GM15510 (cell line): ENCODE data around the gene FOXP1.

Experiments
- POLR2A ChIP-seq: IDR thresholded peaks from 3 replicates; pipeline ENCODE4 v1.6.1; 2011; ENCODE audit warnings: borderline replicate concordance; ENCODE audit not compliant: insufficient read length; ENCODE audit errors: extremely low read depth

FOXP1 gene

DNA sequence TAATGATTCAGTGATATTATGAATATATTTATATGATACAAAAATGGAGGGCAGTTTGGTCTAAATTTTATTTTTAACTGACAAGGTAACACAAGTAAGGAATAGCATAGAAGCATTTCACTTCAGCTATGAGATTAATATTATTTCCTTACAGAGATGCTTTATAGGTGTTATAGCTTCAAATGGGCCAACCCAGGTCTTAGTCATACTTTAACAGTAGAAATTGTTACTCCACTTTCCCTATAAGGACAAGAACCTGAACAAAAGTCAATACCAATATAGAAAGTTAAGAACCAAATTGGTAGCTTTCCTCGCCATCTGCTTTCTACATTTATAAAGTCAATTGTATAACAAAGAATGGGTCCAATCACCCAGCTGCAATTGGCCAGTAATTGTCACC lies 570.6 kb downstream of the FOXP1 start:
- no peak for TF ChIP-seq POLR2A

DNA sequence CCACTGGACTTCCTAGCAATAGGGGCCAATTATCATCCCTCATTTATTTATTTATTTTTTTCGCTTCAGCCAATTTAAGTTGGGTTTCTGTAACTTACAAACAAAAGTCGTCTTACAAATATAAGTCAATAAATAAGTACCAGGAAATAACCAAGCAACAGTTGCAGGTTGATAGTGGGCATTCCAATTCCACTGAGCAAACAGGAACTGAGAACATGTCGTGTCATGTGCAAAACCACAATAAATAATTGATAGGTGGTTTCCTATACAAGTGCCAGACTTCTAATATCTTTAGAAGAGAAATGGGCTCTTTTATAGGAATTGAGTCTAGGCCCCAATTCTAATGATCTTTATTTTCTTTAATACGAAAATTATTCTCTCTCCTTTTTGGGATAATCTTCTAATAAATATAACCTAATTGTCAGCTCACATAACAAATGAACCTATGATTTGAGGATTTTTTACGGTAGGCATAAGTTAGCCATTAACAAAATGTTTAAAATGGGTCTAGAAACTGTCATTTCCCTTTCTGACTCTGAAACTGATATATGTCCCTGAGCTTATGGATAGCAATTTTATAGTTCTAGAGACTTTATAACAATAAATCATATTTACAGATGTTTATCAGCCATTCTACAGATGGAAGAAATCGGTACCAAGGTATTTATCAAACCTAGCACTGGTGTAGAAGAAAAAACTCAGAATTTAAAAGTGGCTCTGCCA lies 571.8 kb downstream of the FOXP1 start:
- TF ChIP-seq POLR2A = no peak

DNA sequence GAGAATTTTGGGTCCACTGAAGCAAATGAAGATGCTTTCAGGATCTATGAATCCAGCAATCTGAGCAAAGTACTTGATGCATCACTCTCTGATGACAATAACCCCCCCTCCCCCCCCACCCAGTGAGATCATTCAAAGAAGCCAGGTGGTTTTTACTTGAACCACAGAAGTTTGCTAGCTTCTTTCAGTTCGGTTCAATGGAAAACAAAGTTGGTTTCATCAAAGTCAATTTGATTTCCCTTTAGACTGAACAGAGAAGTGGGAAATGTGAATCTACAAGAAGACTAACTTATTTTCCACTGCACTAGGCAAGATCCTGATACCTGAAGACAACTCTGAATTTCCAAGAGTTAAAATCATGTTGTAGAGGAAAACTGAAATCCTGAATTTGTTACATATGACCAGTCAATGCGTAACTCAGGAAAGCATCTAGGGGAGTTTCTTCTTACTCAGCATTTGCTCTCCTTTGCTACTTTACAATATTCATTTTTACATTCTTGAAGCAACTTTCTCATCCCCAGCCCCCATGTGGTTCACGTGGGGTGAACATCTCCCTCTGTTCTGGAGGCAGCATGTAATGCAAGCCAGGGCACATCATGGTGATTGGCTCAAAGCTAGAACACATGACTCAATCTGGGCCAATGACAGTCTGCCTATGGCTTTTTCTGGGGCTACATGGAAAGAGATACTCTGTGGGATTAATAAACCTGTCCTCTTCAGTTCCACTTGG lies 572.6 kb downstream of the FOXP1 start:
- TF ChIP-seq POLR2A = no peak

DNA sequence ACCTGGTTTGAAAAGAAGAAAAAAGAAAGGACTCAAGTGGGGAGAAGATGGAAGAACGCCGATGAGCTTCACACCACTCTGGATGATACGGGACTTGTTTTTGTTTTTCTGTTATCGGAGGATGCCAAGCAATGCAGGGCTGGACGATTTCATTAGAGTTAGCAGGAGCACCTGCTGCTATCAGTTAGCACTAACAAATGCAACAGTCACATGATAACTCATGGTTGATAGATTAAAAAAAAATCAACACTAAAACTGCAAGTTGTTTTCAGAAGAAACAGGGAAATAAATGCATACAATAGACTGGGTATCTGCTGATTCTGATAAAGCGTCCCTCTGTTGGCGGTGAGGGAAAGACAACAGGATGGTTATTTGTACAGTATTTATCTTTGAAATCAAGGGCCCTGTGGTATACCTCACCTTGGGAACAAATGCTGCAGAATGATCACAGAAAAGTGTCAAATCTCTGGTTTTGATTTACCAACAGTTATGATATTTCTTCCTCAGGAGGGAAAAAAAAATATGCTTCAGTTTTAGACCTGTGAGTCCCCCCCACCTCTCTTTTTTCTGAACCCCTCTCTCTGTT lies 575.1 kb downstream of the FOXP1 start:
- TF ChIP-seq POLR2A = no peak

DNA sequence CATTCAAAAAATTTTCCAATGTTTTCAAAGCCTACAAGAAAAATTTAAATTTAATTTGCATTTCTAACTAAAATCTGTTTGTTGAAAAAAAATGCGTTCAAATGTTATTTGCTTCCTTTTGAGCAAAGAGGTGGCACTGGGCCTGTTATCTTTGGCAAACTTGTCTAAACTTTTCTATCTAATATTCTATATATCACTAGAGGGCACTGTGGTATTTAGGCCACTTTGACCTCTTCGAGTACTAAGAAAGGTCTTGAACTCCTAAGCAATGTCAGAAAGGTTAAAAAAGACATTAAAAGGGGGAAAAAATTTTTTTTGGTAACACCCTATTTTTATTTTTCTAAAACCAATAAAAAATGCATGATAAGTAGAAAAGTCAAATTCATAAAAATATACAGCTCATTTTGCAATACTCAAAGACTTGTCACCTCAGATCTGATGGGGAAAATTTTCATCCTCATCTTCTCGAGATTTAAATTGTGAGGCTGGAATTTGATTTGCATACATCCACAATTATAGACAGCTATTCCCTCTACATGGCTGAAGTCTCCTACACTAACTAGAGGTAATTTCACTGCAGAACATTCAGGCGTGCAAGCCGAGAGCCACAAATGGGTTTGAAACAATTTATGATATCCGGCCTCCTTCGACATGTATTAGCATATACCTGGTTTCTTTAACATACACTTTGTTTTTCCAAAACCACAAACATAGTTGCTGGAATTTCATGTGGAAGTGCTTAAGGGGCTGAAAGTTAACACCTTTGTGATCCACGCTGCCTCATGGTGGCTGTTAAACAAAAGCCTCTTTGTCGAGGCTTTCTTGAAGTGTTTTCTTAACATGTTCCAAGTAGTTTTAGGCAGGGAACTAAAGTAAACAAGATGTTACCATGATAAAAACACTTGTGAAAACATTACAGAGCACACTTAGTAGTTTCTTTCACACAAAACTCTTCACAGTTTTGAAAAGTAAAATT lies 576.4 kb downstream of the FOXP1 start:
- TF ChIP-seq POLR2A = no peak

DNA sequence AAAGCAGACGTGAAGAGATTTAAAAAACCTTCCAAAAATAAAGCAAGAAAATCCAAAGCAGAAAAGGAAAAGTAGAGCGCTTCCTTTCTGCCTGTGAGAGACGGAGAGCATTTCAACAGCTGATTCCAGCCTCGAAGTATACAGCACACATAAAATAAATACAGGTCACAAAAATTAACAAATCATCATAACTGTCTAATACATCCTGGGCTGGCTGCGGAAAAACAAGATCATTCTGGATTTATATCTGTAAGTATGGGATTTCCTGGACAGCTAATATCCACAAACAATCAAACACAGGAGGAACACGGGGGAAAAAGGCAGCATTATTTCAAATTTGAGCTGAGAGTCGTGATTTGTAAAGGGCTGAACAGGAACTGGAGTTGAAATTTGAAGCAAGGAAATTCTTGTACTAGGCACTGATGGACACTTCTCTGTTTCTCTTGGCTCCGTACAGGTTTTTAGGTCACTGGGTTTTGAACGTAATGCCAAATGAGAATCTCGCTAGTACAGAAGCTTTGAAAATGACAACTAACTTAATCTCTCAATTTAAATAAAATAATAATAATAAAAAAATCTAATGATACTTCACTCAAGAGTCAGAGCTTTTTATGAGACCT lies 577.7 kb downstream of the FOXP1 start:
- TF ChIP-seq POLR2A = no peak

DNA sequence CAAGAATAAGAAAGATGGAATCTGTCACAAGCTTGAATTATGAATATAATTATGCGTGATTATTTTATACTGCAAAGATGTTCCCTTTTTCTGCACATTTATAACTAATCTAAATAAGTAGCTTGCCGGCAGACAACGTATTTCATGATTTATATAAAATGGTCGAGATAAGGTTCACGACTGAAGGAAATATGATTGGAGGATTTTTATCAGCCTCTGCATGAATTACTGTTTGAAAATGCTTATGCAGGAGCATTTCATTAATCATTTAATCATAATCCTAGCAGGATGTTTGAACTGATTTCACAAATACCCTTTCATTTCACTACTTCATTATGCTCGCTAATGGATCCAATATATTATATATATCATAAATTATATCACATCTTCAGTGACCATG lies 580.0 kb downstream of the FOXP1 start:
- no peak for TF ChIP-seq POLR2A

DNA sequence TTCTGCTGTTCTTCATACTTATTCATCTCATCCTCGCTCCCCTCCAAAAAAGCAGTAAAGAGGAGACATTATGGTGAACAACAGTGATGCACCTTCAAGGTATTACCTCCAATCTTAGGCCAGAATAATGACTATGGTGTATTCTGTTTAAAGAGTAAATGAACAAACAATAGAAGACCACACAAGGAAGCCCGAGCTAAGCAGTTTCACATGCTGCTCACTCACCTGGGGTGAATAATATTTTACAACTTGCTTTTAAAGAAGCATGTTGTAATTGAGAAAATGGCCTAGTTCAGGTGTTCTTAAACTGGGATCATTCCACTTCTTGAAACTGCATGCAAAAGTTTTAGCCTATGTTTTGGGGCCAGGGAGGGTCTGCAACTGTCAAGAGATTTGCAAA lies 581.2 kb downstream of the FOXP1 start:
- no peak for TF ChIP-seq POLR2A

DNA sequence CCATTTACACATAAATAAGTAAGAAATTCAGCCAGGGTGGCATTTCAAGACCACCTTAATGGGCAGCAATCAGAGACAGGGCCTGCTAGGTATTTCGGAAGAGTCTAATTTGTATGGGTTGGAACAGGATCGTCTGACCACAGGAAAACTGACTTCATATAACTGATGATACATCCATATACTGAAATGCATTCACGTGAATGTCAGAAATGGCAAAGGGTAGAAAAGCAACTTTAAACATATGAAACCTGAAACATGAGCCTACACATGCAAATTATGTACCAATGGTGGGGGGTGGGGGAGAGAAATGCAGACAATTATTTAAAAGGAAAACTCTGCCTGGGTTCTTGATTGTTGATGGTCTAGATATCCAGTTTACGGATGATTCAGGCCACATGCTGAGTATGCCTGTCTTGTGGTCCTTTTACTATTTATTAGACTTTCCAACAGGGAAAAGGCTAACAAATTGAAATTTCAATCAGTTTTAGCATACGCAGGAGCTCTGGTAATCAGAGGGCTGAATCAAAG lies 582.2 kb downstream of the FOXP1 start:
- no peak for TF ChIP-seq POLR2A

DNA sequence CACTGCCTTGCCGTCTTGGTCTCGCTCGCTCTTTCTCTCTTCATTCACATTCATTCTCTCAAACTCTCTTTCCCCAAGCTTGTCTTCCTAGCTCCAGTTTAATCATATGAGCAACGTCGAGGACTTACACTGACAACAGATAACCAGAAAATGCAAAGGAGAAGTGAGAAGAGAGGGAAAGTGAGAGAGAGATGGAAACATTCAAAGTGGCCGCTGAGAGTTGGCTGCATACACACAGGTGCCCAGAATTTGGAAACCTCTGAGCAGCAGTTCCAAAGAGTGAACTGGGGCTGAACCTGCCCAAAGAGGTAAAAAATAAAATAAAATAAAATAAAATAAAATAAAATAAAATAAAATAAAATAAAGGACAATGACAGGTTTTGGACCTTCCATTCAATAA lies 583.0 kb downstream of the FOXP1 start:
- no peak for TF ChIP-seq POLR2A

DNA sequence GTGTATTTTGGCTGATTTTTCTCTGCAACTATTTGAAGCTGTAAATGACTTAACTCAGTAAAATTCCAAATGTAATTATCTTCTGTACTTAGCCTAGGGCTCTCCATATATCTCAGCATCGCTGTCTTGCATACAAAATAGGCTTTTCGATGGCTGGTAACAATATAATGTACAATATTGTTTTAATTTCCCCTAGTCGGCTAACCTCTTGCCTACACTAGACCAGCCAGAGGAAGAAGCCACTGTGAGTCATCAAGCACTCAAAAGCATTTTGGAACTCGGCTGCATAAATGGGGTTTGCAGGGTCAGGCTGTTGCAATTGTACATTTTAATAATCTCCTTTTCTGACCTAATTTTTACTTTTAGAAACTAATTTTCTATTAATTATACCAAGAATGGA lies 583.8 kb downstream of the FOXP1 start:
- TF ChIP-seq POLR2A = no peak

DNA sequence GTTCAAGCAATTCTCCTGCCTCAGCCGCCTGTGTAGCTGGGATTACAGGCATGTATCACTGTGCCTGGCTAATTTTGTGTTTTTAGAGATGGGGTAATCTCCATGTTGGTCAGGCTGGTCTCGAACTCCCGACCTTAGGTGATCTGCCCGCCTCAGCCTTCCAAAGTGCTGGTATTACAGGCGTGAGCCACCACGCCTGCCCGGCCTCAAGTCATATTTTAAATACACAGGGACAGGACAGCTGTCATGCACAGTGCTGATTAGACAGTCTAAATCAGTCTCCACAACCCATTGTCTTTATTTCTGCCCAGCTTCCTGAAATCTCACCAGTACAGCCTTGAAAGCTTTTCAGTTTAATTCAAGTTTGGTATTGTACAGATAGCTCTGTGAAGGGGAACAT lies 587.4 kb downstream of the FOXP1 start:
- no peak for TF ChIP-seq POLR2A

DNA sequence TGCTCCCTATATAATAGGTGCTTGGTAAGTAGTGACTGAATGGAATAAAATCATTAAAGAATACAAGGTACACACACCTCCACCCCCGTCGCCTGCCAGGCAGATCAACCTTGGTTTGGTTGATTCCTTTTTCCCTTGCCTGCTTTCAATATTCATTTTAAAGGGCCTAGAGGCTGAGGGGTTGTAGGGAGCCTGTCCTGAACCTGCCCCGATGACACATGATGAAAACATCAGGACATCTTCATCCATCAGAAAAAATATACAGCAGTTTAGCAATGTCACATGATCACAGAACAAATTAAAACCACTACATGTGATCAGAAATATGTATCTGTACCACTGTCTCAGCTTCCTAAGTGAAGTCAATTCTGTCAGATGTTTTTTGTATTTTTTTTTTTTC lies 588.9 kb downstream of the FOXP1 start:
- TF ChIP-seq POLR2A = no peak

DNA sequence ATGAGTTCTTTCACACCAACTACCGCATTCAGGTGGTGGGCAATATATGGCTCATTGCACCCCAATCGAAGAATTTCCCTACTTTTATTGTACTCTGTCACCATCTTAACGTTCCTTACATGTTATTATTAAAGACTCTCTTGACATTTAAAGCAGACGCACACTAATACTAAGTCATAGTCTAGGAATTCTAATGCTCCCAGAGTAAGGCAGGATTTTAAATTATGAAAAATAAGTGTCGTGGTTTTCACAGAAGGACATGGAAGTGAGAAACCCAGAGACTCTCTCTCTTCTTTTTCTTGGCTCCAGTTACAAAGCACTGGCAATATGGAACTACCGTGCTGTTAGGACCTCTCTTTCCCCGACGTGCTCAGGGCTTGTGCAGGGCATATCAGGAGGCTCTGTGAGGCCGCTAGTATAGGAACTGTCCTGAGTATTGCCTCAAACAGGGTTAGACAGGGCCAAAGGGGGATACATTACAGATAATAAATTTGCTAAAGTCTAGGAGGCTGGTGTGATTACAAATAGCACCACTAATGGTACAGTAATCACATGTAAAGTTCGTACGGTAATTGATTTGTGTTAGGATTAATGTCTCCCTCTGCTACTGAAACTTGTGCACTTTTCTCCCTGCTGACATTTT lies 590.8 kb downstream of the FOXP1 start:
- no peak for TF ChIP-seq POLR2A
